Pancreas (tissue), 10 donors: ENCODE results near the gene OR4C12. TPM values are rescaled to one million over a fixed set of nuclear protein-coding genes. Genes with fewer than 3 reads are reported as not detected.
"Not testable (repeated sequence)": the region's sequence is repeated elsewhere in the genome, so short reads cannot be mapped to it uniquely, and the experiment has no call there.

ENCODE experiments used
- ATAC-seq, 4 donors: fragments of 200-7000 bp; cut with Tn5 transposase; one replicate each; pipeline versions ENCODE4 v1.8.0 to v1.9.1; 2020; ENCODE audit warnings: mild to moderate bottlenecking in 4 of 4, moderate library complexity in 4 of 4
- DNase-seq, 6 donors: peaks; one replicate each; pipeline ENCODE4 v3.0.0-alpha.2; 2020
- FAIRE-seq: peaks from 2 replicates; lab custom pipeline; 2012; peaks lifted over from hg19 to GRCh38; lab: Jason Lieb, UNC
- H3K27ac ChIP-seq, 4 donors: fragments of 200-600 bp; sonication (generic); 1 replicate in 3 of 4; 2 replicates in 1 of 4; pipeline versions ENCODE4 v1.5.0 to v1.8.0; 2020
- H3K27me3 ChIP-seq, 4 donors: fragments of 200-600 bp; one replicate each; pipeline ENCODE4 v1.8.0; 2021
- H3K36me3 ChIP-seq, 3 donors: fragments of 200-600 bp; sonication (generic) in 1 of 3; one replicate each; pipeline versions ENCODE4 v1.5.0 to v1.8.0; 2020 to 2021
- H3K4me1 ChIP-seq, 3 donors: fragments of 200-600 bp; one replicate each; pipeline ENCODE4 v1.8.0; 2021
- H3K4me3 ChIP-seq, 4 donors: fragments of 200-600 bp; sonication (generic) in 2 of 4; one replicate each; pipeline versions ENCODE4 v1.5.0 to v1.8.0; 2020 to 2021
- H3K9me3 ChIP-seq, 4 donors: fragments of 200-600 bp; one replicate each; pipeline ENCODE4 v1.8.0; 2021
- WGBS, 2 donors: extraction: QIAGEN DNeasy Blood & Tissue Kit; methylation state at CpG; one replicate each; pipeline ENCODE4 v1.1.7; 2013; 5-methylcytosine and 5-hydroxymethylcytosine counted together
- intact Hi-C, 3 donors: fragments of 100-400 bp; cut with DNase I; formaldehyde crosslinking; loops; one replicate each; pipeline versions ENCODE4 v1.11.1 to v1.14.2; 2022
- polyA plus RNA-seq, 2 donors: library from polyadenylated mRNA; stranded (reverse); fragments of 200-250 nt; gene quantifications; one replicate each; pipeline ENCODE4 v1.2.3, GENCODE V29; 2013
- total RNA-seq, 6 donors: library from RNA; stranded (reverse); fragmentation: NEBNext Ultra II Directional in 4 of 6; extraction: Animal tissue kit (Norgen Biotek cat#: 25700) in 4 of 6; gene quantifications; one replicate each; pipeline versions ENCODE4 v1.2.1 to v1.2.4, GENCODE V29; 2021 to 2023
- TF ChIP-seq, protein P1 (sequence below), 4 donors: fragments of 200-600 bp; sonication (generic) in 3 of 4; IDR thresholded peaks; one replicate each; pipeline versions ENCODE4 v1.5.0 to v1.8.0; 2021; ENCODE audit warnings: antibody characterized with exemption in 4 of 4
- donor health status: healthy with polysubstance abuse.
- donor health status: DM: no; HTN: no; CAD: no; lungs with moderate emphysema.
- donor health status: DM: no; HTN: no; CAD: no.
- donor health status: control.
- donor health status: control.
- donor health status: Bipolar disorder and iron deficiency.
- donor health status: DM: yes; HTN: yes; CAD: no.
- donor health status: DM: no; HTN: no; CAD: no.
- donor health status: DM: no; HTN: no; CAD: no.
- donor health status: DM: yes; HTN: yes; CAD: no.

The OR4C12 gene
- total RNA-seq (not detected), polyA plus RNA-seq (not detected)

DNA sequence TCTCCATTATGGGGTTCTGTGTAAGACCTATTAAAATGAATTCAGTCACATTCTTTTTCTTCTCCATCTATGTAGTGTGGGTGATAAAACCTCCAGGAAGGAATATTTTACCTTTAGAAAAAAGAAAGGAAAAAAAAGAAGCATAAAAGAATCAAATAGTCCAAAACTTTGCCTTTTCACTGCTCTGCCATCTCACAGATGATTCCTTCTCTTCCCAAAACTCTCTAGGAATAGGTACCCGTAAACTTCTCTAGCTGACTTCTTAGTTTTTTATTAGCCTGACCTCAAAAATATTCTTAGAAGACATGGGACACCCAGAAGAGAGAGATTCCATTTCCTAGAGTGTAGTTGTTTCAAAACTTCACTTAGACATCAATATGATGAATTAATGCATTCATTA is at the start of gene OR4C12:
Gene OR4C12, minus strand, starts transcription at position 101 of the 400 bp plus-strand sequence. Its CDS starts 34 bp downstream, at position 67.
- DNase-seq, H3K27me3 ChIP-seq, H3K27ac ChIP-seq, H3K4me3 ChIP-seq, FAIRE-seq, intact Hi-C loops, H3K4me1 ChIP-seq, H3K36me3 ChIP-seq, ATAC-seq, H3K9me3 ChIP-seq: not testable (repeated sequence)
- 9 to 21% methylated on average over 1 of the region's 1 CpG for WGBS, 2 donors

DNA sequence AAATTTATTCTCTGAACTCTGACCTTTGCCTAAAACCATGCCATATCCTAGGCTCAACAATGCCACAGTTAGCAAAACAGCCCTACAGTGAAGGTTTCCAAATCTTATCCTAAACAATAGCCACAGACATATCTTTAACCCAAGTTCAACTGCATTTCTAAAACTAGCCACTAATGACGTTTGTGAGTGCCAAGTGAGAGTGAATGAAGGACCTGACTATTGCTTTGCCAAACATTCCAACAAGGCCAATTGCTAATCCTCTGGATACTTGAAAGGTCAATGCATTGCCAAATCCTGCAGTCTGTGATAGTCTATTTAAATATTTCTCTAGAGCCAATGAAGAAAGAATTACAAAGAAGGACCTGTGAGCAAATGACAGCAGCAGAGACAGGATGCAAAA is 47.9 kb upstream of the OR4C12 start:
- FAIRE-seq (no peak), ATAC-seq (no peak)
- H3K4me1 ChIP-seq = no peaks in the 10 kb centered on the region

DNA sequence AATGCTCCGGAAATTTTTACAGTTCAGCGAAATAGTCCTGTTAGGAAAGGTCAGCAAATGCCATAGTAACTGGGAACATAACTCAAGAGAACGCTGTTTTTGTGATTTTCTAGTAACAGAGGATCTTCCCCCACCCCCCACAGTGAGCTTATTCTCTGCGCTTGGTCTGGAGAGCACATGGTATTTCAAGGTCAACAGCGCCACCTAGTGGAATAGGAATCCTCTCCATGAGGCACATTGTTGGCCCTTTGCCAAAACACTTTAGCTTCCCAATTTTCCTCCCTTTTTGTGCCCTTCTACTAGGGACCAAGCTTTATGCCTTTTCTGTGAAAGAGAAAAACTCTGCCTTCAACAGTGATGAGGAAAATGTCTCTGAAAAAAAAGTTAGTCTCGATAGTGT is 13.2 kb upstream of the OR4C12 start:
- Histone ChIP-seq H3K9me3 (no peaks in the 10 kb centered on the region), H3K4me1 (no peaks in the 10 kb centered on the region), H3K36me3 (no peaks in the 10 kb centered on the region), H3K27ac (no peak overlapping the region), H3K27me3 (no peaks in the 10 kb centered on the region), H3K4me3 (no peak overlapping the region)
- ATAC-seq = peak; percentile 56 to 72 (median 66)
- TF ChIP-seq, protein P1, sequence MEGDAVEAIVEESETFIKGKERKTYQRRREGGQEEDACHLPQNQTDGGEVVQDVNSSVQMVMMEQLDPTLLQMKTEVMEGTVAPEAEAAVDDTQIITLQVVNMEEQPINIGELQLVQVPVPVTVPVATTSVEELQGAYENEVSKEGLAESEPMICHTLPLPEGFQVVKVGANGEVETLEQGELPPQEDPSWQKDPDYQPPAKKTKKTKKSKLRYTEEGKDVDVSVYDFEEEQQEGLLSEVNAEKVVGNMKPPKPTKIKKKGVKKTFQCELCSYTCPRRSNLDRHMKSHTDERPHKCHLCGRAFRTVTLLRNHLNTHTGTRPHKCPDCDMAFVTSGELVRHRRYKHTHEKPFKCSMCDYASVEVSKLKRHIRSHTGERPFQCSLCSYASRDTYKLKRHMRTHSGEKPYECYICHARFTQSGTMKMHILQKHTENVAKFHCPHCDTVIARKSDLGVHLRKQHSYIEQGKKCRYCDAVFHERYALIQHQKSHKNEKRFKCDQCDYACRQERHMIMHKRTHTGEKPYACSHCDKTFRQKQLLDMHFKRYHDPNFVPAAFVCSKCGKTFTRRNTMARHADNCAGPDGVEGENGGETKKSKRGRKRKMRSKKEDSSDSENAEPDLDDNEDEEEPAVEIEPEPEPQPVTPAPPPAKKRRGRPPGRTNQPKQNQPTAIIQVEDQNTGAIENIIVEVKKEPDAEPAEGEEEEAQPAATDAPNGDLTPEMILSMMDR (IDR thresholded peaks at IDR 0.05) = peak; percentile 30 to 62 (median 38)
- WGBS, 2 donors = 29 to 32% methylated on average over 6 of the region's 6 CpGs
- intact Hi-C loops = no loop called here
- no peak for FAIRE-seq
- DNase-seq = peak in 4 of 6 donors; percentile 43 to 71 (median 59)

More for the DNA sequence above, 47.9 kb upstream of the OR4C12 start:
- no peak for DNase-seq
- 21 to 29% methylated on average over 1 of the region's 1 CpG for WGBS, 2 donors
- H3K27me3 ChIP-seq = no peaks in the 10 kb centered on the region
- TF ChIP-seq, protein P1 (IDR thresholded peaks at IDR 0.05) = no peak
- no peaks in the 10 kb centered on the region for H3K9me3 ChIP-seq
- intact Hi-C loops = no loop called here
- H3K36me3 ChIP-seq = no peaks in the 10 kb centered on the region
- H3K27ac ChIP-seq = no peak overlapping the region
- H3K4me3 ChIP-seq = no peak overlapping the region

DNA sequence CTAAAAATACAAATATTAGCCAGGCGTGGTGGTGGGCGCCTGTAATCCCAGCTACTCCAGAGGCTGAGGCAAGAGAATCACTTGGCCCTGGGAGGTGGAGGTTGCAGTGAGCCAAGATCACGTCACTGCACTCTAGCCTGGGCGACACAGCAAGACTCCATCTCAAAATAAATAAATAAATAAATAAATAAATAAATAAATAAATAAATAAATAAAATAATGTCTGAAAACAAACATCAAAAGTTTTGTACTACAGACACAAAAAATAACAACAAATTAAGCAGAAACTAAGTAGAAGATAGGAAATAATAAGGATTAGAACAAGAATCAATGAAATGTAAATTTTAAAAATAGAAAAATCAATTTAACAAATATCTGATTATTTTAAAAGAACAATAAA is 8.9 kb downstream of the OR4C12 start:
- peak; percentile 88 for FAIRE-seq
- H3K4me3 ChIP-seq, H3K27ac ChIP-seq, H3K27me3 ChIP-seq, H3K4me1 ChIP-seq, ATAC-seq, H3K9me3 ChIP-seq, intact Hi-C loops, H3K36me3 ChIP-seq, DNase-seq: not testable (repeated sequence)
- 70 to 81% methylated on average over 4 of the region's 4 CpGs for WGBS, 2 donors

DNA sequence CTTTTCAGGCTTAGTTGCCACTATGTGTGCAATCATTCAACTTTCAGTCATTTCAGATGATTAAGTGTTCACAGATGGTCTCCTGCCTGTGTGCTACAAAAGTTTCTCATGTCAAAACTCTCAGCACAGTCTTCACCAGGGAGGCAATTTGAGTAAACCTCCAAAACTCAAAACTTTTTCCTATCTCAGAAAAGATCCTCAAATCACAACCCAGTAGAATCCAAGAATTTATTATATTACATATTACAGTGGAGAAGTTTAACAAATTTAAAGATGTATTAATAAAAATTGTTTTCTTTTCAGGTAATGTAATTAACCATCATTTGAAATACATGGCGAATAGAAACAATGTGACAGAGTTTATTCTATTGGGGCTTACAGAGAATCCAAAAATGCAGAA is 30.2 kb downstream of the OR4C12 start, which contains the start of gene OR4C13:
Gene OR4C13, plus strand, starts transcription at position 301 of the 400 bp plus-strand sequence. Its CDS starts 32 bp downstream, at position 333.
- FAIRE-seq (no peak), ATAC-seq (no peak), DNase-seq (no peak)
- no peaks in the 10 kb centered on the region for H3K36me3 ChIP-seq
- TF ChIP-seq, protein P1 (IDR thresholded peaks at IDR 0.05) = no peak
- H3K27ac ChIP-seq = no peak within 1 kb of the TSS
- H3K4me1 ChIP-seq = peaks cover 0 to 3% (median 0%) of the 10 kb centered on the region in 3 donors
- H3K9me3 ChIP-seq = no peaks in the 10 kb centered on the region
- no peaks in the 10 kb centered on the region for H3K27me3 ChIP-seq
- intact Hi-C loops = no loop called here
- WGBS, 2 donors = 86% methylated on average over 1 of the region's 1 CpG
- no peak within 1 kb of the TSS for H3K4me3 ChIP-seq

DNA sequence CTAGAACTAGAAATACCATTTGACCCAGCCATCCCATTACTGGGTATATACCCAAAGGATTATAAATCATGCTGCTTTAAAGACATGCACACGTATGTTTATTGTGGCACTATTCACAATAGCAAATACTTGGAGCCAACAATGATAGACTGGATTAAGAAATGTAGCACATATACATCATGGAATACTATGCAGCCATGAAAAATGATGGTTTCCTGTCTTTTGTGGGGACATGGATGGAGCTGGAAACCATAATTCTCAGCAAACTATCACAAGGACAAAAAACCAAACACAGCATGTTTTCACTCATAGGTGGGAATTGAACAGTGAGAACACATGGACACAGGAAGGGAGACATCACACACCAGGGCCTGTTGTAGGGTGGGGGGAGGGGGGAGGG is 33.6 kb downstream of the OR4C12 start:
- intact Hi-C loops, H3K9me3 ChIP-seq, H3K36me3 ChIP-seq, H3K4me1 ChIP-seq, H3K27ac ChIP-seq, H3K4me3 ChIP-seq, FAIRE-seq, DNase-seq, ATAC-seq, H3K27me3 ChIP-seq: not testable (repeated sequence)
- 57 to 64% methylated on average over 1 of the region's 1 CpG for WGBS, 2 donors

Other genes with a start within 250 kb of the OR4C12 start
- gene OR4C13, start 30.1 kb downstream of the OR4C12 start, total RNA-seq = not detected
- not detected for gene OR4C13, start 30.1 kb downstream of the OR4C12 start, polyA plus RNA-seq
- gene OR4C45, start 50.3 kb upstream of the OR4C12 start, total RNA-seq = not detected
- not detected for gene OR4C45, start 50.3 kb upstream of the OR4C12 start, polyA plus RNA-seq